Astrocyte of the cerebellum (primary cell): ENCODE results near the gene RIPOR3.

Source experiments
- DNase-seq: peaks from one replicate; pipeline ENCODE4 v3.0.0-alpha.2; 2011; ENCODE audit warnings: low read depth
- H3K4me3 ChIP-seq: 2 replicates; pipeline ENCODE4 v1.5.1; 2011; ENCODE audit warnings: mild to moderate bottlenecking, low read depth, low read length, moderate library complexity
- in situ Hi-C: cut with HindIII; loops from 2 replicates; pipeline ENCODE4 v1.10.0; 2017; ENCODE audit warnings: low sequenced_read_pairs
- TF ChIP-seq, protein P1 (sequence below): IDR thresholded peaks from 2 replicates; pipeline ENCODE4 v1.5.1; 2012; ENCODE audit warnings: low read length, low read depth, moderate library complexity, mild to moderate bottlenecking; ENCODE audit errors: missing control alignments

The RIPOR3 gene

GRCh38 chr20:50563133-50563944 lies 128.0 kb downstream of the RIPOR3 start:
- no peak for DNase-seq
- TF ChIP-seq, protein P1, sequence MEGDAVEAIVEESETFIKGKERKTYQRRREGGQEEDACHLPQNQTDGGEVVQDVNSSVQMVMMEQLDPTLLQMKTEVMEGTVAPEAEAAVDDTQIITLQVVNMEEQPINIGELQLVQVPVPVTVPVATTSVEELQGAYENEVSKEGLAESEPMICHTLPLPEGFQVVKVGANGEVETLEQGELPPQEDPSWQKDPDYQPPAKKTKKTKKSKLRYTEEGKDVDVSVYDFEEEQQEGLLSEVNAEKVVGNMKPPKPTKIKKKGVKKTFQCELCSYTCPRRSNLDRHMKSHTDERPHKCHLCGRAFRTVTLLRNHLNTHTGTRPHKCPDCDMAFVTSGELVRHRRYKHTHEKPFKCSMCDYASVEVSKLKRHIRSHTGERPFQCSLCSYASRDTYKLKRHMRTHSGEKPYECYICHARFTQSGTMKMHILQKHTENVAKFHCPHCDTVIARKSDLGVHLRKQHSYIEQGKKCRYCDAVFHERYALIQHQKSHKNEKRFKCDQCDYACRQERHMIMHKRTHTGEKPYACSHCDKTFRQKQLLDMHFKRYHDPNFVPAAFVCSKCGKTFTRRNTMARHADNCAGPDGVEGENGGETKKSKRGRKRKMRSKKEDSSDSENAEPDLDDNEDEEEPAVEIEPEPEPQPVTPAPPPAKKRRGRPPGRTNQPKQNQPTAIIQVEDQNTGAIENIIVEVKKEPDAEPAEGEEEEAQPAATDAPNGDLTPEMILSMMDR = no peak
- H3K4me3 ChIP-seq = no peak overlapping the region
- in situ Hi-C loops = loop anchor here (5.0 kb wide), 1 partner anchor 51 kb away; the partner anchor contains the start of gene PTPN1

GRCh38 chr20:50562262-50562701 lies 129.1 kb downstream of the RIPOR3 start:
- in situ Hi-C loops = loop anchor here (5.0 kb wide), 1 partner anchor 50 kb away; the partner anchor contains the start of gene PTPN1
- TF ChIP-seq, protein P1 = no peak
- H3K4me3 ChIP-seq = no peak overlapping the region
- no peak for DNase-seq

DNA sequence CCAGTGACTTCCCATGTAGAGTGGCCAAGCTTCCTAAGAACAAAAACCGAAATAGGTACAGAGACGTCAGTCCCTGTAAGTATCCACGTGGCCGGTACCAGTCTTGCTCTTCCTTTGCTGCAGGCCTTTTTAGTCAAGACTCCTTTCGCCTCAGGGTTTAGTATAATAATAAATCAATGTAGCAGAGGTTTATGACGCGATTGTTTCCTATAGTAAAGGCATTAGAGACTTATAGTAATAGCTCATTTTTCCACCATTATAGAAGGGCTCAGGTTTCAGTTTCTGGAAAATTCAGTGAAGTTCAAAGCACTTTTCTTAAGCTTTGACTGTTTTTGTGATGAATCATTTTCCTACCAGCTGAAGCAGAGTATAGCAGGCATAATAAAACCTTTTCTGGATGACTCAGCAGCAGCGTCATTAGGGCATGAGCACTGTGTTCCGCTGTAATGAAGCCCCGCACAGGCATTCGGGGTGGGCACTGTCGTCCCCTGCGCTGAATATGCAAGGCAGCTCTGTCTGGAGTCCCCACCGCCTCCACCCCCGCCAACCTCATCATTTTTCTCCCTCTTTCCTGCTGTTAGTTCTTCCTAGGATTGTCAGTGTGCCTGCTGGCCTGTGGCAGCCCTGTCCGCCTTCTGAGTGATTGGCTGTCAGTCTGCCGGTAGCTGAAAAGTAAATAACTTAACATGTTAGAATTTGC lies 129.8 kb downstream of the RIPOR3 start:
- peak; percentile 94 for DNase-seq
- H3K4me3 ChIP-seq = no peak overlapping the region
- TF ChIP-seq, protein P1 = no peak
- in situ Hi-C loops = loop anchor here (5.0 kb wide), 1 partner anchor 49 kb away; the partner anchor contains the start of gene PTPN1

DNA sequence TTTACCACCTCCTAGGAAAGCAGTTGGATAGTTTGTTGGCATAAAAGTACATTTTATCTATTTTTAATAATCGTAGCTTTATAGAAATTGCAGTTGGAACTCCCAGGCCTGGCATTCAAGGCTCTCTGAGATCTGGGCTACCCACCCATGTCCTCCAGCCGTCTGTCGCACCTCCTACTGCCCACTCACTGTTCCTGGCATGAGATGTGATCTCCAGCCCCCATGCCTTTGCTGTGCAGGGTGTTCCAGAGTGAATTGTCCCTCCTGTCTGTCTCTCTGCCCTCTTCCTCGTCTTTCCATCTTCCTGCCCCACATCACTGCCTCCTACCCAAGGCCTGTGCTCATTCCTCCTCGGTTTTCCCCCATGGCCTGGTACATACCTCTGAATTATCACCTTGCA lies 130.5 kb downstream of the RIPOR3 start:
- H3K4me3 ChIP-seq = no peak overlapping the region
- in situ Hi-C loops = loop anchor here (5.0 kb wide), 1 partner anchor 49 kb away; the partner anchor contains the start of gene PTPN1
- TF ChIP-seq, protein P1 = no peak
- DNase-seq = no peak

DNA sequence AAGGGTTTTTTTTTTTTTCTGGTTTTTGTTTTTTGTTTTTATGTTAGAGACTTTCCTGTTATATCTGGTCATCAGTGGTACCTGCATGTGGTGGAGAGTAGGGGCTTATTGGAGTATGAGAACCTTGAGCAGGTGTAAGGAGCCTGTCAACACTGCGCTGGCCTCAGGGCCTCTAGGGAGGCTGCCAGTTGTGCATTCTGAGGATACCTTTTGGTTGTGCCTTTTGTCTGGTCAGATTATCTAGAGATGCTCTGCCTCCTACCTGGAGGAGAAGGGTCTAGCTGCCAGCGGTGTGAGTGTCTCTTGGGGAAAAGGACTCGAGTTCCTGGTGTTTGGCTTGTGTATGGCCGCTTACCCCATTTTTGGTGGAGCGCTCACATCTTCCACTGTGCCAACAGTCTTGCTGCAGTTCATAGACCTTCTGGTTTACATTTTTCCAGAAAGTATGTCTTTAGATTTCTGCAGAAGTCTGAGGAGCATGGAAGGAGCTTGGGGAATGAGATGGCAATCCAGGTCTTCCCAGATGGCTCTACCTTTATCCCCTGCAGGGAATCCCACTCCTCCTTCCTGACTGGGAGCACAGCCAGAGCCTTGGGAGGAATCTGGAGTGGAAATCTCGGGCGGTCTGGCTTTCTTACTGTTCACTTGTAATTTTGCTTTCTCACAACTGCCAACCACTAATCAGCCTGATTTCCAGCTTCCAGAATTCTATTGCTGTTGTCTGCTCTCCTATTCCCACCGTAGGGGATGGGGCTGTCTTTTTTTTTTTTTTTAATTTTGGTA lies 131.3 kb downstream of the RIPOR3 start:
- in situ Hi-C loops = loop anchor here (5.0 kb wide), 1 partner anchor 48 kb away; the partner anchor contains the start of gene PTPN1
- DNase-seq = no peak
- H3K4me3 ChIP-seq = no peak overlapping the region
- TF ChIP-seq, protein P1 = no peak

- in situ Hi-C loops = no loop called here
- TF ChIP-seq, protein P1 = no peak
- no peak for DNase-seq
- H3K4me3 ChIP-seq = no peak overlapping the region
These were observed 132.2 kb downstream of the RIPOR3 start for GRCh38 chr20:50559149-50559548.
